ENCODE measurements around the gene PROX1.
A peak's percentile ranks its signal among the peaks of the same experiment; 100 is the strongest.

PROX1 gene

DNA sequence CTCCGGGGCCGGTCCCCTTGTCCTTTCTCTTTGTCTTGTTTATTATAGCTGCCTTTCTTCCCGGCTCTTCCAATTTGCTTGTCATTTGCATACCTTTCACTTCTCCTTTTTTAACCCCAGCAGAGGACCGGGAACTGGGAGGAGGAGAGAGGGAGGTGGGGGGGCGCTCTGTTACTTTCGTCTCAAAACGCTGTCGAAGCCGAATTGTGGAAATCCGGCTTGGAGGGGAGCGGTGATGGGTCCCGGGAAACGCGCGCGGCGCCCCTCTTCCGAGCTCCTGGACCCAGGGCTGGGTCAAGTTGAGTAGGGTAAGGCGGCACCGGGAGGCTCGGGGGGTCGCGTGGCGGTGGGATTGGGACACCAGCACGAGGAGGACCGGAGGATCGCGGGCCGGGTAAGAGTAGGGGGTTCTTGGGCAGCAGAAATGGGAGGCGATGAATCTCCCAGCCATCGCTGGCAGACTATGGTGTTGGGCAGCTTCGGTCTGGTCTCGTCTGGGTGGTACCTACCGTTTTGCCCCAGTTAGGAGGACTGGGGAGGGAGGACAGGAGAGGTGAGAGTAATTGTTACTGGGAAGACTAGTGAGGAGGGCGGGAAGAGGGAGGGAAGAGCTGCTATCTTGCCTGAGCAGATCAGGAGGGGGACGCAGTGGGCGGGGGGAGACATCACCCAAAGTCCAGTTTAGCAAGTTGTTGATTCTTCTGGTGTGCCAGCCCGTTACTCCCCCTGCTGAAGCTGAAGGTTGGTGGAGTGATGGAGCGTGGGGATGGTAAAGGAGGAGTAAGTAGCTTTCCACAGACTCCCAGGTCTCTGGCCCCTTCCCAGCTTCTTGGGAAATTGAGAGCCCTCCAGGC lies 1.5 kb downstream of the PROX1 start:
- TF ChIP-seq SPI1 (IDR thresholded peaks at IDR 0.05; ENCODE audit: borderline replicate concordance, low read depth) (peak; percentile 51; the same call in 1 of the 2 replicates), CTCF (IDR thresholded peaks at IDR 0.05; ENCODE audit: insufficient read depth, low read length) (no peak)
- peaks cover 48% of the 10 kb centered on the region for H3K27me3 ChIP-seq (ENCODE audit: insufficient read depth, poor library complexity, severe bottlenecking)
- no peak for DNase-seq (ENCODE audit: low read depth in 1 of 2, low spot score in 1 of 2)
- H3K27ac ChIP-seq (replicated peaks): no peak overlapping the region
- no peak overlapping the region for H3K4me3 ChIP-seq (replicated peaks; ENCODE audit: insufficient read depth, low read length)

DNA sequence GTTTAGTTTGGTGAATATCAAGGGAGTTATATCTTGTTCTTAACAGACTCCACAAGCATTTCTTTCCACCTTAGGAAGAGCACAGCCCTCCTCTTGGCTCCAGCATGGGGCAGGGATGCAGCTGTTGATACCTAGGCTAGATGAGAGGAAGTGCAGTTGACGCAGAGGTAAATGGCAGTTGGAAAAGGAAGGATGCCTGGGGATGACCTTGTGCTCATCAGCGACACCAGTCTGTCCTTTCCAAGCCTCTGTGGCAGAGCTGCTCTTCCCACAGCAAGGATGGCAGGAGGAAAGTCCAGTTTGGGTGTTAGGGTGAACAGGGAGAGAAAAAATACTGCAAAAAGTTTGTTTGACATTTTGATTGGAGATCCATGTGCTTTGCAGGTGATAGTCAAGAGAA lies 6.2 kb downstream of the PROX1 start:
- peaks cover 8% of the 10 kb centered on the region for H3K27me3 ChIP-seq (ENCODE audit: insufficient read depth, poor library complexity, severe bottlenecking)
- no peak overlapping the region for H3K4me3 ChIP-seq (replicated peaks; ENCODE audit: insufficient read depth, low read length)
- no peak overlapping the region for H3K27ac ChIP-seq (replicated peaks)
- no peak for DNase-seq (ENCODE audit: low read depth in 1 of 2, low spot score in 1 of 2)
- no peak for TF ChIP-seq SPI1 (IDR thresholded peaks at IDR 0.05; ENCODE audit: borderline replicate concordance, low read depth)
- TF ChIP-seq, protein P1, sequence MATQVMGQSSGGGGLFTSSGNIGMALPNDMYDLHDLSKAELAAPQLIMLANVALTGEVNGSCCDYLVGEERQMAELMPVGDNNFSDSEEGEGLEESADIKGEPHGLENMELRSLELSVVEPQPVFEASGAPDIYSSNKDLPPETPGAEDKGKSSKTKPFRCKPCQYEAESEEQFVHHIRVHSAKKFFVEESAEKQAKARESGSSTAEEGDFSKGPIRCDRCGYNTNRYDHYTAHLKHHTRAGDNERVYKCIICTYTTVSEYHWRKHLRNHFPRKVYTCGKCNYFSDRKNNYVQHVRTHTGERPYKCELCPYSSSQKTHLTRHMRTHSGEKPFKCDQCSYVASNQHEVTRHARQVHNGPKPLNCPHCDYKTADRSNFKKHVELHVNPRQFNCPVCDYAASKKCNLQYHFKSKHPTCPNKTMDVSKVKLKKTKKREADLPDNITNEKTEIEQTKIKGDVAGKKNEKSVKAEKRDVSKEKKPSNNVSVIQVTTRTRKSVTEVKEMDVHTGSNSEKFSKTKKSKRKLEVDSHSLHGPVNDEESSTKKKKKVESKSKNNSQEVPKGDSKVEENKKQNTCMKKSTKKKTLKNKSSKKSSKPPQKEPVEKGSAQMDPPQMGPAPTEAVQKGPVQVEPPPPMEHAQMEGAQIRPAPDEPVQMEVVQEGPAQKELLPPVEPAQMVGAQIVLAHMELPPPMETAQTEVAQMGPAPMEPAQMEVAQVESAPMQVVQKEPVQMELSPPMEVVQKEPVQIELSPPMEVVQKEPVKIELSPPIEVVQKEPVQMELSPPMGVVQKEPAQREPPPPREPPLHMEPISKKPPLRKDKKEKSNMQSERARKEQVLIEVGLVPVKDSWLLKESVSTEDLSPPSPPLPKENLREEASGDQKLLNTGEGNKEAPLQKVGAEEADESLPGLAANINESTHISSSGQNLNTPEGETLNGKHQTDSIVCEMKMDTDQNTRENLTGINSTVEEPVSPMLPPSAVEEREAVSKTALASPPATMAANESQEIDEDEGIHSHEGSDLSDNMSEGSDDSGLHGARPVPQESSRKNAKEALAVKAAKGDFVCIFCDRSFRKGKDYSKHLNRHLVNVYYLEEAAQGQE (IDR thresholded peaks at IDR 0.05; ENCODE audit: insufficient replicate concordance, low read depth): no peak
- no peak for TF ChIP-seq CTCF (IDR thresholded peaks at IDR 0.05; ENCODE audit: insufficient read depth, low read length)
- TF ChIP-seq GABPA (IDR thresholded peaks at IDR 0.05; ENCODE audit: low read depth): no peak
- no peak for TF ChIP-seq POLR2AphosphoS5 (IDR thresholded peaks at IDR 0.05; ENCODE audit: low read depth)

DNA sequence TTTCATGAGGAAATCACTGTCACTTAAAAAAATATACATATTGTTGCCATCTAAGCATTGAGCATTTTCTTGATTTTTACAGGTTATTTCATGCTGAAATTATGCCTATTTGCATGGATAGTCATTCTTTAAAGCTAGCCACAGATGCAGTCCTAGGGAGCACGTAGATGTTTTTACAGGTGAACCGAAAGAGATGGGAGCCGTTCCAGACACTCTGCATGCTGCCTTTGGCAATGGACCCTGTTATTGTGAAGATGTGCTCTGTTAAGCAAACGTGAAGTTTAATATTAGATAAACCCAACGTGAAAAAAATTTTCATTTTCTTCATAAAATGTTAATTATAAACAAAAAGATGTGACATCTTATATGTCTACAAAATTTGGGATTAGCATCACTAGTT lies 7.1 kb downstream of the PROX1 start:
- TF ChIP-seq GABPA (IDR thresholded peaks at IDR 0.05; ENCODE audit: low read depth): no peak
- no peak for TF ChIP-seq POLR2AphosphoS5 (IDR thresholded peaks at IDR 0.05; ENCODE audit: low read depth)
- no peak for TF ChIP-seq SPI1 (IDR thresholded peaks at IDR 0.05; ENCODE audit: borderline replicate concordance, low read depth)
- TF ChIP-seq, protein P1 (IDR thresholded peaks at IDR 0.05; ENCODE audit: insufficient replicate concordance, low read depth): no peak
- TF ChIP-seq CTCF (IDR thresholded peaks at IDR 0.05; ENCODE audit: insufficient read depth, low read length): no peak
- peaks cover 4% of the 10 kb centered on the region for H3K27me3 ChIP-seq (ENCODE audit: insufficient read depth, poor library complexity, severe bottlenecking)
- H3K4me3 ChIP-seq (replicated peaks; ENCODE audit: insufficient read depth, low read length): no peak overlapping the region
- no peak overlapping the region for H3K27ac ChIP-seq (replicated peaks)
- DNase-seq (ENCODE audit: low read depth in 1 of 2, low spot score in 1 of 2): no peak
